Stimulated activated CD4-positive, alpha-beta T cell treated with anti-CD3 and anti-CD28 coated beads, Interleukin-1b, Interleukin-23, amount 100 ng/mL, for 4 hours (primary cell): Measurements from ENCODE around the gene LRPAP1.
A peak's percentile ranks its signal among the peaks of the same experiment; 100 is the strongest.
"Not testable (repeated sequence)": the region's sequence is repeated elsewhere in the genome, so short reads cannot be mapped to it uniquely, and the experiment has no call there.

Source experiments
- DNase-seq, 2 donors: peaks; one replicate each; pipeline ENCODE4 v3.0.0-alpha.2; 2020; ENCODE audit warnings: low read depth in 2 of 2

Gene LRPAP1

GRCh38 chr4:3531879-3532750 is at the start of gene LRPAP1:
Gene LRPAP1 (minus strand): TSS chr4:3532422. CDS start chr4:3532412, 10 bp downstream.
- DNase-seq, result peak; percentile 76 to 86

- not testable (repeated sequence) for DNase-seq
Measured at GRCh38 chr4:3581334-3582090, 49.3 kb upstream of the LRPAP1 start.

- DNase-seq, result not testable (repeated sequence)
Measured at GRCh38 chr4:3580859-3581258, 48.6 kb upstream of the LRPAP1 start.

- not testable (repeated sequence) for DNase-seq
Measured at GRCh38 chr4:3578527-3579144, 46.4 kb upstream of the LRPAP1 start.

- not testable (repeated sequence) for DNase-seq
Measured at GRCh38 chr4:3578052-3578451, 45.8 kb upstream of the LRPAP1 start.

- not testable (repeated sequence) for DNase-seq
Measured at GRCh38 chr4:3577208-3577892, 45.1 kb upstream of the LRPAP1 start.

GRCh38 chr4:3576533-3577207 is 44.4 kb upstream of the LRPAP1 start:
- not testable (repeated sequence) for DNase-seq

GRCh38 chr4:3575426-3576369 is 43.5 kb upstream of the LRPAP1 start:
- DNase-seq, result not testable (repeated sequence)

GRCh38 chr4:3574865-3575264 is 42.6 kb upstream of the LRPAP1 start:
- DNase-seq, result not testable (repeated sequence)

- DNase-seq, result not testable (repeated sequence)
Measured at GRCh38 chr4:3574346-3574745, 42.1 kb upstream of the LRPAP1 start.

GRCh38 chr4:3573131-3573530 is 40.9 kb upstream of the LRPAP1 start:
- DNase-seq, result no peak

- no peak for DNase-seq
Measured at GRCh38 chr4:3572363-3572762, 40.1 kb upstream of the LRPAP1 start.

- DNase-seq, result no peak
Measured at GRCh38 chr4:3571921-3572320, 39.7 kb upstream of the LRPAP1 start.

- DNase-seq, result not testable (repeated sequence)
Measured at GRCh38 chr4:3570923-3571322, 38.7 kb upstream of the LRPAP1 start.

GRCh38 chr4:3569611-3570010 is 37.4 kb upstream of the LRPAP1 start:
- not testable (repeated sequence) for DNase-seq

- not testable (repeated sequence) for DNase-seq
Measured at GRCh38 chr4:3566701-3567100, 34.5 kb upstream of the LRPAP1 start.

- DNase-seq, result not testable (repeated sequence)
Measured at GRCh38 chr4:3566301-3566700, 34.1 kb upstream of the LRPAP1 start.

GRCh38 chr4:3564948-3565347 is 32.7 kb upstream of the LRPAP1 start:
- not testable (repeated sequence) for DNase-seq

GRCh38 chr4:3563403-3563802 is 31.2 kb upstream of the LRPAP1 start:
- no peak for DNase-seq

- not testable (repeated sequence) for DNase-seq
Measured at GRCh38 chr4:3562127-3562526, 29.9 kb upstream of the LRPAP1 start.
